ENCODE results near the gene MAP4K2. TPM values are rescaled to one million over a fixed set of nuclear protein-coding genes. Genes with fewer than 3 reads are reported as not detected.

MAP4K2 gene
- total and polyA plus RNA-seq, 9 of the 15 experiments (the other 6 are each of a cell fraction or from before 2014, with no cell fraction given): 0.13 to 14.5 (median 7.3) TPM

DNA sequence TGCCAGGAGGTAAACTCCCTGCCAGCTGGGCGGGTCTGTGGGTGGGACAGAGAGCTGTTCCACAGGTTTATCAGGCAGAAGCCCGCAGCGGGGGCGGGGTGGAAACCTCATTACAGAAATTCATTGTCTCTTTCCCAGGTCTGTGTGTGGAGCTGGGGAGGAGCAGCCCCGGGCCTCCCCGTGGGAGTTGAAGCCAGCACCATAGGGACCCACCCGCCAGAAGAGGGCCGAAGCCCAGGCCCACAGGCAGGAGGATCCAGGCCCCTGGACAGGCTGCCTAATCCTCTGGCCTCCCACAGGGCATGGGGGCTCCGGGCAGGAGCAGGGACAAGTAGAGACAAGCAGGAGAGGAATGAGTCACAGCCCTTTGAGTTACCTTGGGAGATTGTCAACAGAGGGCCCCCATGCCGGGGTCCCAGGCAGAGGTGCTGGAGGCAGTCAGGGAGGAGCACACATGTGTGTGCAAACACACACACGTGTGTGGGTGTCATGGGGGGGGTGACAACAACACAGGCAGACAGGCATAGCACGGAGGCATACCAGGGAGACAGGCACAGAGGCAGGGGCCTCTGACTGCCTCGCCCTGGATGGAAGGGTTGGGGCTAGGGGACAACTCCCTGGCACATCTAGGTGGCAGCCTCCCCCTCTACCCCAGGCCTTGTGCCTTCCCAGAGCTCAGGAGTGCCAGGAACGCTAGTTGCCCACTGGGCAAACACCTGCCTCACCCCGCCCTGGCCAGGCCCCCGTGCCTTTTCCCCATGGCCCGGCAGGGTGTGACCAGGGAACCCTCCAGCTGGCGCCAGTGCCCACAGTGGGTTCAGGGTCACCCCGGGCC is 40.1 kb upstream of the MAP4K2 start (continued):
- peak; percentile 42 for TF ChIP-seq SAP30 (IDR thresholded peaks at IDR 0.05; ENCODE audit: borderline replicate concordance, insufficient read depth, low read depth, low read length, poor library complexity, severe bottlenecking)
- TF ChIP-seq, protein P1, sequence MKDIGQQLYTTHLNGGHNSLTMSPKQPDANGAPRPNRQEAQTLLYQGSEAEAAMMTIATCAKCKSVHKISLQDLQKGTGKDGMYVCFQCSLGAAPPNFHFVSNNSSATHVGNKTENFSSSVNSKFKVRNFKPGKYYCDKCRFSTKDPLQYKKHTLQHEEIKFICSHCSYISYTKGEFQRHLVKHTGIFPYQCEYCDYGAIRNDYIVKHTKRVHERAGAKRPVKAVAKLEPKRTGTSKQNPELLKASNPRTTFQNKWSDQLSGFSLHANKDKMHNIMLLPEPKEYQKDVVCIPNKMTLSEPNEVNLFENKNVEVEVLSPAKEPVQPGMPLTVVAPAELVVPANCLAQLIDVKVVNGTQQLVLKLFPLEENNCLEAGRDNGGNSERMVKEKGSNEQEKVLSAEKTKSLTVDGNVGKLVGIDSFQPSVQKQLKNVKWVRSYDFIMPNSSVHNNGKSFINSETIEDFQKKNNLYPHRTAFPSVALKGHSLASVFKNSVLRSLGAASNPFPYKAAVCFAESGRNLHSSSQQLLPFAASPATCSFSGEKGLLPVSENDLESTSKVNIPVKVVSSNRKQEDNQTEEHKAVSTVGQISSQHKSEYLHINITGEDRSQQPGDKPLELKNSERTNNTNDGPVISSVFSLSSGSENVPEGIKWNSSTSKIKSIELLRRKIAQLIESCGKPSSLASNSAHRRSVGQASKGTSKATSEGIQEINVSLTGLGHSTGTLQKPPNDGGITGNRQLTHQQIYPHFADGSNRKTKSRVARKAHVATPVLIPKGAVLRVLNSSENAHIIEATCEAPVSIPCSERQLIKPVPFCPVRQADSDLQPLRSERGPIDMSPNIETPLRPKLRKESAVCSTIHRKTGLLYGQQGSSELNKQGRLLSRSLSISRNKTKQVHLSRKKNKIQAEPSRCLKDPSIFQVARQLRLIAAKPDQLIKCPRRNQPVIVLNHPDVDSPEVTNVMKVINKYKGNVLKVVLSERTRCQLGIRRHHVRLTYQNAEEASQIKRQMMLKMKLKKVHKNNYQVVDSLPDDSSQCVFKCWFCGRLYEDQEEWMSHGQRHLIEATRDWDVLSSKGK (CRISPR knock-in tag; IDR thresholded peaks at IDR 0.05): no peak
- TF ChIP-seq MTA1 (IDR thresholded peaks at IDR 0.05; ENCODE audit: borderline replicate concordance): peak; percentile 23; the same call in 1 of the 2 replicates
- TF ChIP-seq POLR2AphosphoS5 (IDR thresholded peaks at IDR 0.05; ENCODE audit: control insufficient read depth, insufficient read depth, low read depth, low read length): 0 out of 2 replicates have a peak, but pooled peaks have one; percentile 17
- TF ChIP-seq CEBPB (tag; IDR thresholded peaks at IDR 0.05): no peak
- TF ChIP-seq JUN (IDR thresholded peaks at IDR 0.05; ENCODE audit: borderline replicate concordance, low read depth, low read length): 0 out of 2 replicates have a peak, but pooled peaks have one; percentile 20
- TF ChIP-seq JUN (CRISPR knock-in tag; IDR thresholded peaks at IDR 0.05; ENCODE audit: borderline replicate concordance): no peak
- TF ChIP-seq DNMT1 (IDR thresholded peaks at IDR 0.05): no peak
- peak; percentile 66 for TF ChIP-seq SMARCA4 (IDR thresholded peaks at IDR 0.05)
- no peak for TF ChIP-seq PTTG1 (tag; IDR thresholded peaks at IDR 0.05; ENCODE audit: low read depth)
- no peak for TF ChIP-seq ZNF583 (CRISPR knock-in tag; IDR thresholded peaks at IDR 0.05)
- TF ChIP-seq SMARCB1 (IDR thresholded peaks at IDR 0.05; ENCODE audit: insufficient read length, low read depth): no peak
- TF ChIP-seq FOXK2 (conservative IDR thresholded peaks at IDR 0.05 in 1 of 2, IDR thresholded peaks at IDR 0.05 in 1 of 2; ENCODE audit: low read depth in 2 of 2): peak; percentile 56 to 63; a peak in 3 of 4 replicates
- TF ChIP-seq C11orf30 (IDR thresholded peaks at IDR 0.05; ENCODE audit: low read depth): no peak
- TF ChIP-seq EP400 (IDR thresholded peaks at IDR 0.05): no peak
- no peak for TF ChIP-seq GMEB1 (CRISPR knock-in tag; IDR thresholded peaks at IDR 0.05)
- peak; percentile 69 for TF ChIP-seq SMARCE1 (IDR thresholded peaks at IDR 0.05)
- TF ChIP-seq, protein P2, sequence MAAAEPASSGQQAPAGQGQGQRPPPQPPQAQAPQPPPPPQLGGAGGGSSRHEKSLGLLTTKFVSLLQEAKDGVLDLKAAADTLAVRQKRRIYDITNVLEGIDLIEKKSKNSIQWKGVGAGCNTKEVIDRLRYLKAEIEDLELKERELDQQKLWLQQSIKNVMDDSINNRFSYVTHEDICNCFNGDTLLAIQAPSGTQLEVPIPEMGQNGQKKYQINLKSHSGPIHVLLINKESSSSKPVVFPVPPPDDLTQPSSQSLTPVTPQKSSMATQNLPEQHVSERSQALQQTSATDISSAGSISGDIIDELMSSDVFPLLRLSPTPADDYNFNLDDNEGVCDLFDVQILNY (CRISPR knock-in tag; IDR thresholded peaks at IDR 0.05): no peak
- TF ChIP-seq MLX (CRISPR knock-in tag; conservative IDR thresholded peaks at IDR 0.05): no peak
- TF ChIP-seq RBM22 (IDR thresholded peaks at IDR 0.05; ENCODE audit: low read depth, low read length, poor library complexity, severe bottlenecking): no peak
- peak; percentile 39 to 58; a peak in 1 of 4 replicates for TF ChIP-seq MAZ (CRISPR knock-in tag; conservative IDR thresholded peaks at IDR 0.05 in 1 of 2, IDR thresholded peaks at IDR 0.05 in 1 of 2)

Data from K562 (cell line).